Fibroblast of villous mesenchyme (primary cell): ENCODE results near the gene CCDC87. TPM values are rescaled to one million over a fixed set of nuclear protein-coding genes. Genes with fewer than 3 reads are reported as not detected.

Experiments used
- DNase-seq: peaks from one replicate; pipeline ENCODE4 v3.0.0-alpha.2; 2010; ENCODE audit warnings: low read depth
- H3K4me3 ChIP-seq: 2 replicates; pipeline ENCODE4 v1.5.1; 2011; ENCODE audit warnings: low read depth, mild to moderate bottlenecking, low read length
- total RNA-seq: library from RNA; depleted of rRNA; stranded (reverse); fragments of >200 nt; gene quantifications from 2 replicates; pipeline ENCODE4 v1.2.3, GENCODE V29; 2012
- TF ChIP-seq, protein P1 (sequence below): IDR thresholded peaks from 2 replicates; pipeline ENCODE4 v1.5.1; 2012; ENCODE audit warnings: low read depth, mild to moderate bottlenecking, low read length; ENCODE audit not compliant: insufficient read depth

CCDC87 gene
- total RNA-seq = 0.43 and 0.64 TPM in 2 replicates

DNA sequence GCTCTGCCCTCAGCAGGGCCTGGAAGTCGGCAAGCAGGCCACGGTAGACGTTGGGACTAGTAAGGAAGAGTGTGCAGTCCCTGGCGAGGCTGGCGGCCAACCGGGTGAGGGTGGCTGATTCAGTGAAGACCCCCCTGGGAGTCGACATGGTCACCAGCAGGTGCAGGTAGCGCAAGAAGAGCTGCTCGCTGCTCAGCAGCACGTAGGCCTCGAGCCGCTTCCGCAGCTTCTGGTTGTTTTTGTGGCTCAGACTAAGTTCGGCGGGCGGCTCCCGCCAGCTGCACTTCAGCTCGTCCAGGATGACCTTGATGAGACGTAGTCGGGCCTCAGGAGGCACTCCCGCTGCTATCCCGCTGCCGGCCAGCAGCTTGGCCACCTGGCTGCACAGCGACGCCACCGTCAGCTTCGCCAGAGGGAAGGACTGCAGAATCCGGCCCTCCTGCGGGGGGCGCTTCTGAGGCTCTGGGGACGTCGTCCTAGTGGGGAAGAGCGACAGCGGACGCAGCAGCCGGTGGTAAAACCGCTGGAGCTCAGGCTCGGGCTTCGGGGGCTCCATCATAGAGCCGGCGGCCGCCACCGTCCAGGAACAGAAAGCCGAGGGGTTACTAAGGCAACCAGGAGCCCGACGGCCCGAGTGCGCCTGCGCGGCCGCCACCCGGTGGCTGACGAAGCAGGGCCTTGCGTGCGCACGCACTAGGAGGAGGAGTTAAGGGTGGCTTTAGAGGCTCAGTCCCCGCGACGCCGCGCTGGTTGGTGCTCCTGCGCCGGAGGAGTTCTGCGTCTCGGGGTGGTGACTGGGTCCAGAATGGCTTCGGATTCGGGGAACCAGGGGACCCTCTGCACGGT, at the start of gene CCDC87, which contains the start of gene CCS:
TSS of gene CCDC87 (minus strand) at position 607 of the 846 bp plus-strand sequence. CDS start at position 559, 48 bp downstream.
TSS of gene CCS (plus strand) at position 729 of the 846 bp plus-strand sequence. CDS start at position 806, 77 bp downstream.
- DNase-seq = peak; percentile 96
- TF ChIP-seq, protein P1, sequence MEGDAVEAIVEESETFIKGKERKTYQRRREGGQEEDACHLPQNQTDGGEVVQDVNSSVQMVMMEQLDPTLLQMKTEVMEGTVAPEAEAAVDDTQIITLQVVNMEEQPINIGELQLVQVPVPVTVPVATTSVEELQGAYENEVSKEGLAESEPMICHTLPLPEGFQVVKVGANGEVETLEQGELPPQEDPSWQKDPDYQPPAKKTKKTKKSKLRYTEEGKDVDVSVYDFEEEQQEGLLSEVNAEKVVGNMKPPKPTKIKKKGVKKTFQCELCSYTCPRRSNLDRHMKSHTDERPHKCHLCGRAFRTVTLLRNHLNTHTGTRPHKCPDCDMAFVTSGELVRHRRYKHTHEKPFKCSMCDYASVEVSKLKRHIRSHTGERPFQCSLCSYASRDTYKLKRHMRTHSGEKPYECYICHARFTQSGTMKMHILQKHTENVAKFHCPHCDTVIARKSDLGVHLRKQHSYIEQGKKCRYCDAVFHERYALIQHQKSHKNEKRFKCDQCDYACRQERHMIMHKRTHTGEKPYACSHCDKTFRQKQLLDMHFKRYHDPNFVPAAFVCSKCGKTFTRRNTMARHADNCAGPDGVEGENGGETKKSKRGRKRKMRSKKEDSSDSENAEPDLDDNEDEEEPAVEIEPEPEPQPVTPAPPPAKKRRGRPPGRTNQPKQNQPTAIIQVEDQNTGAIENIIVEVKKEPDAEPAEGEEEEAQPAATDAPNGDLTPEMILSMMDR = peak; percentile 70
- H3K4me3 ChIP-seq = peak within 1 kb of the TSS; percentile 85

- TF ChIP-seq, protein P1 = no peak
- DNase-seq = no peak
- H3K4me3 ChIP-seq = peak overlapping the region; percentile 89
Observed at GRCh38 chr11:66641834-66642233, 49.0 kb upstream of the CCDC87 start.

GRCh38 chr11:66639814-66640340, 47.0 kb upstream of the CCDC87 start:
- peak overlapping the region; percentile 89 for H3K4me3 ChIP-seq
- peak; percentile 17 for DNase-seq

DNA sequence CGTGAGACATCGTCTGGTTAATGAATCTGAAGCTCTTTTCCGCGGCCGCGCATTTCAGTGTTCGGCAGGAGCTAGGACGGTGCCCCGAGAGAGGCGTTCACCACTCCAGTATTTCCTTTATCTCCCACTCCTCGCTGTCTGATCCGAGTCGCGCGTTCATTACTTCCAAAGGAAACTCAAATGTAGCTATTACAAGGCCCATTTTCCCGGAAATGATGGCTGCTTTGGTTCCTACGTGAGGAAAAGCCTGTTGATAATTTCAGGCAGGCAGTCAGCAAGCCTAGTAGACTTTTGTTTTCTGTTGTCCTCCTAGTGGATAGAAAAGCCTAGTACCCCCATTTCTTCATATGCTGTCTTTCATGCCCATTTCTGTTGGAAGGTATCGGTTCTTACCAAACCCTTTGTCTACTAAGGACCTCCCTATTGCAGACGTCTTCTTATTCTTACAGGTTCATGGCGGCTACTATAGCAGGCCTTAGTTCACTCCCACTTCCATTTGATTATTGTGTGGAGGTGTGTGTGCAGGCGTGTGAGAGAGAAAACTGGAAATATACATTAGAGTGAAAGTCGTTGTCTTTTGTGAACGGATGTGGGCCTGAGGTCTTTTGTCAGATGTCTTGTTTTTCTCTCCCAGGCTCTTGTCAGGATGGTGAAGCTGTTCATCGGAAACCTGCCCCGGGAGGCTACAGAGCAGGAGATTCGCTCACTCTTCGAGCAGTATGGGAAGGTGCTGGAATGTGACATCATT, 46.4 kb upstream of the CCDC87 start:
- peak overlapping the region; percentile 89 for H3K4me3 ChIP-seq
- peak; percentile 55 for DNase-seq
- TF ChIP-seq, protein P1 = peak; percentile 15

DNA sequence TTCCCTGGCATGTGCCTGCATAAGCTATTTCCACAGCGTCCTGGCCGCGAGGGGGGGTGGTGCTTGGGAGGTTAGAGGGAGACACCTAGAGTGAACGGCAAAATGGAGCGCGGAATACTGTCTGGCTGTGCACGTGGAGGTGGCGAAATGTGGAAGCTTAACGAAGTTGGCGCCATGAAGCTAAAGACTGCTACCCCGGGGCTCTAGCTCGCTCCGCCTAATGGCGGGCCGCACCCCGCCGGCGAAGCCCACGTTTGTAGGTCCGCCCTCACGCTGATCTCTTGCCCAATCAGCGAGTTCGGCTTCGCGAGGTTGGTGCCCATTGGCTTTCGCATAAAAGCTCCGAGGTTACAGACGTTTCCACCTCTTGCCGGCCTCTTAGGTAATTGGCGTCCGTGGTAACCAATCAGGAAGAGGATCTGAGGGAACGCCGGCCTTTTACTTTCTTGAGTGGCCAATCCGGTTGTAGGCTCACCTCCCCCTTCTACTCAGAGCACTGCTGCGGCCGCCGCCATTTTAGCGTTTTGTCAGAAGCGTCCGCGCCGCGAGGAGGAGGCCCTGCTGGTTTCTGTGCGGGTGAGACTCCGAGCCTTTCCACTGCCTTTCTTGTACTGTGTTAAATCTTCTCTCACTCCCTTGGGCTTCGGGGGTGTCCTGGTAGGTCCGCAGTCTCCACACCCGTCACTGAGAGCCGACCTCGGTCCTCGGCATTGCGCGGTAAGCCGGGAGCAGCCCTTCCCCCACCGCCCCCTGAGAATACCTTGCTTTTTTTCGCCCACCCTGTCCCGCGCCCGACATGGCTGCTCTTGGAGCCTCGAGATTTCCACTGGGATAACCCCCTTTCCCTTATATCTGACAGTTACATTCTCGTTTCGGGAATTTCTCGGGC, 45.6 kb upstream of the CCDC87 start, which contains the start of gene RBM4:
TSS of gene RBM4 (plus strand) at position 527 of the 889 bp plus-strand sequence. CDS start 1,009 bp downstream, outside the sequence.
- peak; percentile 100 for DNase-seq
- TF ChIP-seq, protein P1 = no peak

DNA sequence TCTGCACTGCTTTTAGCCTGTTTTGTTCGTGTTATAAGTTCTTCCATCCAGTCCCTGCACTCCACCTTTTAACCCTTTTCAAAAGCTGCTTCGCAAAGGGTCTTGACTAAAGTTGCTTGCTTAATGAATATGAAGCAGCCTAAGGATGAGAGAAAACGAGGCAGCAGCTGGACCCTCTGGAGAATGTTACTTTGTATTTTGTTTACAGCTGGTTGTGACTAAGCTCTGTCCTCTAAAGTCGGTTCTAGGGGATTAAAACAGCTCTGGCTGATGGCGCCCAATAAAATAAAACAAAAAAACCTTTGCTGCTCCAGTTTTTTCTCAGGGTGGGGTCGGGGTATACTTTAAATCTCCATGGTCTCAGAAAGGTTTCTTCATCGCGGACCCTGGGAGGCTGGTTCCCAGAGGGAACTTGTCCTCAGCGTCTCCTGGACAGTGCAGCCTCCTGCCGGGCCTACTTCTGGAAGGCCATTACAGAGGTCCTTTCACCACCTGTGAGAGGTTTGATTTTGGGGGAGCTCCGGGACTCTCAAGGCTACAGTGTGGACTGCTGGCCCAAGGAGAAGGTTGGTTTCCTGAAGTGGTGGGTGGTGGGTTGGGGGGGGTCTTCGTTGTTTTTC, 44.8 kb upstream of the CCDC87 start:
- TF ChIP-seq, protein P1 = no peak
- DNase-seq = peak; percentile 65
- peak overlapping the region; percentile 89 for H3K4me3 ChIP-seq

More for the DNA sequence above, 45.6 kb upstream of the CCDC87 start, which contains the start of gene RBM4:
- H3K4me3 ChIP-seq = peak within 1 kb of the TSS; percentile 89
